Spleen (tissue), 7 donors: ENCODE data around the gene DDX59.

Source experiments
- CTCF ChIP-seq, 11 experiments: fragments of 200-600 bp in 7 of 11; fragments of 450-650 bp in 4 of 11; sonication (generic) in 4 of 11; IDR thresholded peaks in 8 of 11; conservative IDR thresholded peaks in 3 of 11; 1 replicate in 7 of 11; 2 replicates in 4 of 11; pipeline versions ENCODE4 v1.4.0 to v1.8.0; 2016 to 2021; ENCODE audit warnings: antibody characterized with exemption in 11 of 11, inconsistent platforms in 4 of 11, mild to moderate bottlenecking in 1 of 11
- POLR2A ChIP-seq, 3 donors: fragments of 450-650 bp; IDR thresholded peaks; one replicate each; pipeline ENCODE4 v1.5.1; 2017; ENCODE audit warnings: antibody characterized with exemption in 3 of 3, mild to moderate bottlenecking in 1 of 3
- POLR2AphosphoS5 ChIP-seq, 3 donors: sonication (generic); formaldehyde crosslinking; IDR thresholded peaks; one replicate each; pipeline ENCODE4 v1.5.1; 2017; ENCODE audit warnings: antibody characterized with exemption in 3 of 3
- donor health status: DM: no; HTN: no; CAD: no; lungs with moderate emphysema.
- donor health status: DM: no; HTN: no; CAD: no.
- donor health status: DM: no; HTN: no; CAD: no.

GRCh38 chr1:200665861-200666260 is 3.8 kb downstream of the DDX59 start:
- TF ChIP-seq CTCF (IDR thresholded peaks at IDR 0.05 in 8 of 11, conservative IDR thresholded peaks at IDR 0.05 in 3 of 11) (no peak), POLR2A (IDR thresholded peaks at IDR 0.05) (no peak), POLR2AphosphoS5 (IDR thresholded peaks at IDR 0.05) (no peak)
